ENCODE results near the gene CIITA.

The CIITA gene

DNA sequence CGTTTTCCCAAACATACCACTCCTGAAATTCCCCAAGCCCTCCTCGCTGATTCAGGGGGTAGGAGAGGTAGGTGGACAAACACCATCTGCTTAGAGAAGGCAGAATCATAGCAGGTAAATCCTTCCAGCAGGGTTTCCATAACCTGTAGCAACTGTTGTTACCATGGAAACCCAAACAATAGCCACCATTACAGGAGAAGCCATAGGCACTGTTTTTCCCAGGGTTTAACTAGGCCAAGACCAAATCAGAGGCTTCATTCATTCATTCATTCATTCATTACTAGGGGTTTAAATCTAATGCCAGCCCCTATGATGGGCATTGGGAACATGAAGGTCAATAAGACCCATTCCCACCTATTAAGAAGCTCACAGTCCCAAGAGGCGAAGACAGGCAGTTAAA, 25.5 kb upstream of the CIITA start:
- no peak for DNase-seq (ENCODE audit: low read depth in 3 of 3, low spot score in 1 of 3)

DNA sequence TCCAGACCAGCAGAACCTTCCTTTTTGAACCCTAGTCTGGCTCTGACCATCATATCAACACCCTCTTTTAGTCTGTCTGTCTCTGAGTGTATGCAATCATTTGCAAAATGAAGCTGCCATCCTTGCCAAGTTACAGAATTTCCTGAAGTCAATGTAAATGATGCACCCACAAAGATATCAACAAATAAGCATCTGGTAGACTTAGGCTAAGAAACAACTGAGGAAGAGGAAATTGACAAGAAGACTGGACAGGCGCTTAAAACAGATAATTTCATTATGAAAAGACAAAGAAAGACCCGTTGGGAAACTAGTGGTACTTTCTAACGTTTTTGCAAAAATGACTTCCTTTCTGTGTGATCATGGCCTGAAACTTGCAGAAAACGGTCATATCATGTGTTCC, 24.7 kb upstream of the CIITA start:
- no peak for DNase-seq (ENCODE audit: low read depth in 3 of 3, low spot score in 1 of 3)

GRCh38 chr16:10852948-10853347, 24.1 kb upstream of the CIITA start:
- no peak for DNase-seq (ENCODE audit: low read depth in 3 of 3, low spot score in 1 of 3)

- no peak for DNase-seq (ENCODE audit: low read depth in 3 of 3, low spot score in 1 of 3)
These were observed 21.0 kb upstream of the CIITA start for GRCh38 chr16:10856042-10856441.

GRCh38 chr16:10858203-10858602, 18.8 kb upstream of the CIITA start:
- no peak for DNase-seq (ENCODE audit: low read depth in 3 of 3, low spot score in 1 of 3)

GRCh38 chr16:10859020-10859419, 18.0 kb upstream of the CIITA start:
- no peak for DNase-seq (ENCODE audit: low read depth in 3 of 3, low spot score in 1 of 3)

GRCh38 chr16:10859658-10860057, 17.3 kb upstream of the CIITA start:
- DNase-seq (ENCODE audit: low read depth in 3 of 3, low spot score in 1 of 3): no peak

DNA sequence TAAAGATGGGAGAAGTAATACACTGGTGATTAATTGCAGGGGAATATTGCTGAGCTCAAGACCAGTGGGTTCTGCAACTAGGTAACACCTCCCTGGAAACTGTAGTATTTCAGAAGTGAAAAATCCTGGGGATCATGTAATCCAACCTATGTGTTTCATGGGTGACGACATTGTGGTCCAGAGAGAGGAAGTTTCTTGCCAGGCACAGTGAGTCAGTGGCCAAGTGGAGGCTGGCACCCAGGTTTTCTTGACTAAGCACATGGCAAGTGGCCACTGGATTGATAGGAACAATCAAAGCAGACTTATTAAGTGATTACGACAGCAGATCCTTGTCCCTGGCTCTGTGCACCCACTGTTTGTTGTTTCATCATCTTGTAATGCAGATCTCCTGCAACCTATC, 14.6 kb upstream of the CIITA start:
- DNase-seq (ENCODE audit: low read depth in 3 of 3, low spot score in 1 of 3): no peak

DNA sequence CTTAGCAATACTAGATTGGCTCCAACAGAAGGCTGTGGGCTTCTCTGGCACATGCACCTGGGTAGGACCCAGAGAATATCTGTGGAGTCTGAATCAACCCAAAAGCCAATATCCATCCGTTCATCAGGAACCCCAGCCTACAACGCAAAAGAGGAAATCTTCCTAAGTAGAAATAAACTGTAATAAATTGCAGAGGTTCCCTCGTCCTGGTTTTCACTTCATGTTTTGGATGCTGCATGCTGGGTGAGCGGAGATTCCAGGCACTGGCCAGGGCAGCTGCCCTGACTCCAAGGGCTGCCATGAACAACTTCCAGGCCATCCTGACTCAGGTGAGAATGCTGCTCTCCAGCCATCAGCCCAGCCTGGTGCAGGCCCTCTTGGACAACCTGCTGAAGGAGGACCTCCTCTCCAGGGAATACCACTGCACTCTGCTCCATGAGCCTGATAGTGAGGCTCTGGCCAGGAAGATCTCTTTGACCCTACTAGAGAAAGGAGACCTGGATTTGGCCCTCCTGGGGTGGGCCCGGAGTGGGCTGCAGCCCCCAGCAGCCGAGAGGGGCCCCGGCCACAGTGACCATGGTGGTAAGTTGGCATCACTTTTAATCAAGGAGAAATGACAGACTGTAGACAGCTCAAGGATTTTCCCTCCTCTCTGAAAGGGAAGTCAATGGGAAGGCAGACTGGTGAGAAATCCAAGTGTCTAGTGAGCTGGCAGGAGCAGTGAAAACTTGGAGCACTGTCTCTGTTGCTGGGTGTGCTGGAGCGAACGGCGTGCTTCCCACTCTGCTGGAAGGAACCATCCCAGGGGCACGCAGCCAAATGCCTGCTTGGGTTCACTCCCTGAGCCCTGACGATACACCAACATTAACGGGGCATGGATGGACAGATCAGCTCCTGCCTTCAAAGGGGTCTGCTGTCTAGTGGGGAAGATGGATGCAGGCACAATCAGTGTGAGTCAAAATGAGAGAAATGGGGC, 10.7 kb upstream of the CIITA start:
- no peak for DNase-seq (ENCODE audit: low read depth in 3 of 3, low spot score in 1 of 3)

GRCh38 chr16:10867199-10867598, 9.8 kb upstream of the CIITA start:
- no peak for DNase-seq (ENCODE audit: low read depth in 3 of 3, low spot score in 1 of 3)

DNA sequence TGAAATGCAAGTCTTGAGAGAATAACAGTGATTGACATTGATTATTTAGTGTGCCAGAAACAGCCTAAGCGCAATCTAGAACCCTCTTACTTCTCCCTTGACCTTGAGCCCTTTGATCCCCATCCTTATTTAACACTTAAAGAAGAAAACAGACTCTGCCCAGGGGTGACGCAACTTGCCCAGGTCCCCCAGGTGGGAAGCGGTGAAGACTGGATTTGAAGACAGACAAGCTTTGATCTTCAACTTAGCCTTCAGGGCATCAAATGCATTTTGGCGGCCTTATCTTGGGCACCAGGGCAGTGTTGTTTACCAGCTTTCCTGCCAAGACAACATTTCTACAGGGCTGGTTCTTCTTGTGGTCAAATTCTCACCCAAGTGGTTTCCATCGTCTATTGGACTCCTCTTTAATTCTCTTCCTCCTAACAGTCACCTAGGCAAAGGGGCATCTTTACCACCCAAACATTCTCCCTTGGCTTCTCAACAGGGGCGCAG, 8.9 kb upstream of the CIITA start:
- no peak for DNase-seq (ENCODE audit: low read depth in 3 of 3, low spot score in 1 of 3)

DNA sequence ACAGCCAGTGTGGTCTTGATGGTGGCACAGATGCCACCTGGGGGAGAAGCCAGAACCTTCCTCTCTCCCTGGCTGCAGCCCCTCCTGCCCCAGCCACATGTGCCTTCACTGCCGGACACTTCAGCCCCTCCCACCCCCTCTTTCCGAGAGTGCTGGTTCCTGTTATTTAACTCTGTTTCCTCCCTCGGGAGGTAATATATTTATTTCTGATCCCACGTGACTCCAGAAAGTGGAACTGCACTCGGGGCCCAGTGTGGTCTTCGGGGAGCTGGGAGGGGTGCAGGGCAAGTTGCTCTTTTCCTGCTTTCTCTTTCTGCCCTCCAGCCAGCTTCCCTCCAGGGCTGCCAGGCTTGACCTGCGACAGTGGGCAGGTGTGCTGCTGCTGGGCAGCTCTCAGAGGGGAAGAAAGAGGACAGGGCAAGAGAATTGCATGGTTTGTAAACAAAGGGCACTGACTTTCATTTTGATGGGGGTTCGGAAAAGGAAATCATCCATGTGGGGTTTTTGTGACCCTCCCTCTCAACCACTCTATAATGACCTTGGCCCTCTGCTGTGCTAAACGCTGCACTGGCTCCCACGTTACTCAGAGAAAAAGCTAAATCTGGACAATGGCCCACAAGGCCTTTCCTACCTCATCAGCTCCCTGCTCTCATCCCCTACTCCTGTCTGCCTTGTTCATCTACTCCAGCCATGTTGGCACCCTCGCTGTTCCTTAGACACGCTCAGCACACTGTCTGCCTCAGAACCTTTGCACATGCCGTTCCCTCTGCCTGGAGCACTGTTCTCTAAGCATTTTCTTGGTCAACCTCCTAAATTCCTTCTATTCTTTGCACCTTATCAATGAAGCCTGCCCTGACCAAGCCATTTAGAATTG, 8.2 kb upstream of the CIITA start:
- no peak for DNase-seq (ENCODE audit: low read depth in 3 of 3, low spot score in 1 of 3)

DNA sequence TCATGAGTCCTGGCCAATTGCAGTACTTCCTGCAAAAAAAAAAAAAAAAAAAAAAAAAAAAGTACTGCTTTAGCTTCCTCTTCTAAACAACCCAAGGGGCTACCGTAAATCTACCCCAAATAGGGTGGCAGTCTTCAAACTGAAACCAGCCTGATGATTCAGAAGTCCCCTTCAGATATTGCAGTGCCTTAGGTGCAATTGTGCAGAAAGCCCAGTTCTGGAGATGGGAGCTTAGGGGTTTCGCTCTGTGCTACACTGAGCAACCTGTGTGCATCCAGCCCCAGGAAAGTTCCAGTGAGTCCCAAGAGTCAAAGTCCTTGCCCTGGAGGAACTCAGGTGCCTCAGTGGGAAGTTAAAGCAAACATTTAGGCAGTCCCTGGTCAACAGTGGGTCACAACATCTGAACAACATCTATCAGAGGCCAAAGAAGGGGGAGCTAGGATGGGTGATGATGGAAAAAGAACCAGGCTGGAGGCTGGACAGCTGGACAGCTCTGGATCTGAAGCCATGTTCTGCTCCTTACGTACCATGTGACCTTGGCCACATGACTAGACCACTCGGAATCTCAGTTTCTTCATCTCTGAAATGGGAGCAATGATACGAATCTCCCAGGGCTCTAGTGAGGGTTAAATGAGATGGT, 6.7 kb upstream of the CIITA start:
- DNase-seq (ENCODE audit: low read depth in 3 of 3, low spot score in 1 of 3): no peak

- DNase-seq (ENCODE audit: low read depth in 3 of 3, low spot score in 1 of 3): no peak
These were observed 6.2 kb upstream of the CIITA start for GRCh38 chr16:10870808-10871156.

DNA sequence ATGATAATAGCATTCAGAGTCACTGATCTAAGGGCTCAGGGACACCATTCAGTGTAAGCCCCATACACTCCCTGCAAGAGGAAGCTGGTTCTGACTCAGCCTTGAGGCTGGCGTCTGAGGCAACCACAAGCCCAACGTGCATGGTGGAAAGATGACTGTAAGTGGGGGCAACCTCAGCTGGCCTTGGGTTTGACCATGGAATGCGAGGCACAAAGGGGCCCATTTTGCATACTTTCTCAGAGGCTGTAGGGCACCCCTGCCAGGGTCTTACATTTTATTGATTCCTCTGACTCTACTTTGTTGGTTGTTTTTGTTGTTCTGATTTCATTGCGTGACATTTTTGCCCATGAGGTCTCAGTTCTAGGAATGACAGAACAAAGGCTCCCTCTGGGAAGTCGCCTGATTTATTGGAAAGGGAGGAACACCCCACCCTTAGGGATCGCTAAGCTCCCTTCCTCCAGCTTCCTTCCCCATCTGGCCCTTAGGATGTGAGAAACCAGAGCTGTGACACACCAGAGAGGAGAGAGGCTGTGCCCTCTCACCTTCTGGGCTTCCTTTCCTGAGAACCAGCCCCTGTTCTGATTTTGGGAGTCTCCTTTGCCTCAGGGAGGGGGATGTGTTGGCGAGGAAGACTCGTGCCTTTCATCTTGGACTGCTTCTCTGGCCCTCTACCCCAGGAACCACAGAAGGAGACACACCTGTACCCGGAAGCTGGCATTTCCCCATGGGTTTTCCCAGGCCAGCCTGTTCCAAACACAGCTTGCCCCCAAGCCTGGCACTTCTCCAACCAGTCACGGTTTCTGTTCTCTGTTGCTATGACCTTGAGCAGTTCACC, 5.6 kb upstream of the CIITA start:
- DNase-seq (ENCODE audit: low read depth in 3 of 3, low spot score in 1 of 3): peak in 1 of 3 donors; percentile 5

- DNase-seq (ENCODE audit: low read depth in 3 of 3, low spot score in 1 of 3): no peak
These were observed 687 bp upstream of the CIITA start for GRCh38 chr16:10876315-10876714.

- no peak for DNase-seq (ENCODE audit: low read depth in 3 of 3, low spot score in 1 of 3)
These were observed 507 bp downstream of the CIITA start for GRCh38 chr16:10877472-10877946.

GRCh38 chr16:10878328-10878643, 1.3 kb downstream of the CIITA start:
- DNase-seq (ENCODE audit: low read depth in 3 of 3, low spot score in 1 of 3): no peak

DNA sequence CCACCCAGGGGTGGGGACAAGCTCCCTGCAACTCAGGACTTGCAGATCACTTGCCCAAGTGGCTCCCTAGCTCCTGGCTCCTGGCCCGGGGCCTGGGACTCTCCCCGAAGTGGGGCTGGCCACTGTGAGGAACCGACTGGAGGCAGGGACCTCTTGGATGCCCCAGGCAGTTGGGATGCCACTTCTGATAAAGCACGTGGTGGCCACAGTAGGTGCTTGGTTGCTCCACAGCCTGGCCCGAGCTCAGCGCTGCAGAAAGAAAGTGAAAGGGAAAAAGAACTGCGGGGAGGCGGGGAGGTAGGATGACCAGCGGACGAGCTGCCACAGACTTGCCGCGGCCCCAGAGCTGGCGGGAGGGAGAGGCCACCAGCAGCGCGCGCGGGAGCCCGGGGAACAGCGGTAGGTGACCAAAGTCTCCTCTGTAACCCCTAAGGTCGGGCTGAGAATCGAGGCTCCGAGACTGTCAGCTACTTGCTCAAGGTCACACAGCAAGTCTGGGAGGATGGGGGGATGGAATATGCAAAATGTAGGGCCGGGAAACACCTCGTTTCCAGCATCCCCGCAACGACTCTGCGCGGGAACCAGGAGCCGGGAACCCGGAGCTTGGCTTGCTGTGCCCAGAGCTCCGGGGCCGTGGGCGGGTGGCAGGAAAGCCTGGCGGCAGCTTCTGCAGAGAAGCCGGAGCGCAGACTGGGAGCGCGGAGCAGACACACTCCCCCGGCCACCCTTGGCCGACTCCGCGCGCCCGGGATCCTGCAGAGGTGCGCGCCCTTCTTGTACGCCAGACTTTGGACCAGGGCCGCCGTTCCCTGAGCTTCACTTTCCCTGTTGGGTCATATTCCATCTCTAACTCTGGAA, 1.9 kb downstream of the CIITA start:
- DNase-seq (ENCODE audit: low read depth in 3 of 3, low spot score in 1 of 3): peak in 1 of 3 donors; percentile 10
